Esophagus muscularis mucosa (tissue), 4 donors: ENCODE measurements around the gene HTR2B. TPM values are rescaled to one million over a fixed set of nuclear protein-coding genes. Genes with fewer than 3 reads are reported as not detected.
"Not testable (repeated sequence)": the region's sequence is repeated elsewhere in the genome, so short reads cannot be mapped to it uniquely, and the experiment has no call there.

Source experiments
- DNase-seq: peaks from one replicate; pipeline ENCODE4 v3.0.0-alpha.2; 2017; ENCODE audit errors: extremely low spot score
- H3K27ac ChIP-seq, 4 donors: fragments of 200-600 bp; sonication (generic); replicated peaks in 1 of 4; 1 replicate in 3 of 4; 2 replicates in 1 of 4; pipeline ENCODE4 v1.5.1; 2016 to 2019; ENCODE audit warnings: mild to moderate bottlenecking in 1 of 4
- H3K27me3 ChIP-seq, 4 donors: fragments of 200-600 bp; sonication (generic); one replicate each; pipeline versions ENCODE4 v1.5.1 to v1.6.0; 2016 to 2019
- H3K36me3 ChIP-seq, 4 donors: fragments of 200-600 bp; sonication (generic); one replicate each; pipeline ENCODE4 v1.5.1; 2016 to 2019
- H3K4me1 ChIP-seq, 4 donors: fragments of 200-600 bp; sonication (generic); one replicate each; pipeline ENCODE4 v1.5.1; 2016 to 2019
- H3K4me3 ChIP-seq, 4 donors: fragments of 200-600 bp; sonication (generic); 1 replicate in 2 of 4; 2 replicates in 2 of 4; pipeline ENCODE4 v1.5.1; 2016 to 2019; ENCODE audit warnings: mild to moderate bottlenecking in 4 of 4, moderate library complexity in 1 of 4
- H3K9me3 ChIP-seq, 4 donors: fragments of 200-600 bp; sonication (generic); 1 replicate in 3 of 4; 2 replicates in 1 of 4; pipeline ENCODE4 v1.5.1; 2016 to 2019
- CTCF ChIP-seq, 3 experiments: fragments of 200-600 bp in 2 of 3; fragments of 450-650 bp in 1 of 3; sonication (generic) in 2 of 3; IDR thresholded peaks; one replicate each; pipeline ENCODE4 v1.5.1; 2017 to 2019; ENCODE audit warnings: antibody characterized with exemption in 3 of 3, mild to moderate bottlenecking in 2 of 3, moderate library complexity in 1 of 3
- EP300 ChIP-seq: sonication (generic); formaldehyde crosslinking; IDR thresholded peaks from one replicate; pipeline ENCODE4 v1.6.1; 2017; ENCODE audit warnings: antibody characterized with exemption
- POLR2A ChIP-seq: fragments of 450-650 bp; IDR thresholded peaks from one replicate; pipeline ENCODE4 v1.6.1; 2017; ENCODE audit warnings: antibody characterized with exemption, moderate library complexity, mild to moderate bottlenecking, low read depth
- POLR2AphosphoS5 ChIP-seq, 2 donors: sonication (generic); formaldehyde crosslinking; IDR thresholded peaks; one replicate each; pipeline ENCODE4 v1.6.1; 2017; ENCODE audit warnings: antibody characterized with exemption in 2 of 2
- WGBS: methylation state at CpG from one replicate; pipeline ENCODE4 v1.1.5; 2018; 5-methylcytosine and 5-hydroxymethylcytosine counted together
- intact Hi-C: fragments of 100-400 bp; cut with DNase I; formaldehyde crosslinking; loops from one replicate; pipeline ENCODE4 v1.15.1; 2023
- total RNA-seq, 4 donors: library from RNA; depleted of rRNA; stranded (reverse); fragments of >200 nt; gene quantifications; one replicate each; pipeline versions ENCODE4 v1.1.0 to v1.2.1, GENCODE V29; 2016

The HTR2B gene
- total RNA-seq, 4 donors from 2014 or later: 12.1 to 46.4 (median 14.9) TPM

DNA sequence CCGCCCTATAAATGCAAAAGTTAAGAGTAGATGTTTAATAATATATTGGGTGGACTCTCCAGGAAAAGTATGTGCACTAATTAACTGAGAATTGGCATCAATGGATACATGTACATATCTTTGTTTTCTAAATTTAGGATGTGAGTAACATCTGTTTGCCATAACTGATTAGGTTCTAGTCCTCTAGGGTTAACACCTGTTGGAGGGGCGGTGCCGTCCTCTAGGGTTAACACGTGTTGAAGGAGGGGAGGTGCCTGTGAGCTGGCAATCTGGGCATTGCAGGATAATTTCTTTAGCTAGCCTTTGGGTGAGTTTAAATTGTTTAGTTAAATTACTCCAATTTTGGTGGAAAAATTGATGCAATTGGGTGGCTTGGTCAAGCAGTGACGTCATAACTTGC, 30.9 kb downstream of the HTR2B start:
- intact Hi-C loops: loop anchor here (10.0 kb wide), 1 partner anchor 171 kb away; no protein-coding TSS in a partner anchor
- H3K4me3 ChIP-seq: no peak overlapping the region
- TF ChIP-seq CTCF (IDR thresholded peaks at IDR 0.05) (no peak), POLR2A (no peak), EP300 (no peak), POLR2AphosphoS5 (IDR thresholded peaks at IDR 0.05) (no peak)
- peaks cover 0 to under 1% (median 0%) of the 10 kb centered on the region in 4 donors for H3K9me3 ChIP-seq
- peaks cover 12 to 84% (median 51%) of the 10 kb centered on the region in 4 donors for H3K36me3 ChIP-seq
- 94% methylated on average over 5 of the region's 5 CpGs for WGBS
- H3K27me3 ChIP-seq: no peaks in the 10 kb centered on the region
- no peak for DNase-seq
- H3K27ac ChIP-seq: no peak overlapping the region
- no peaks in the 10 kb centered on the region for H3K4me1 ChIP-seq

- 88% methylated on average over 4 of the region's 4 CpGs for WGBS
- Histone ChIP-seq H3K9me3 (no peaks in the 10 kb centered on the region), H3K4me3 (no peak overlapping the region), H3K27me3 (no peaks in the 10 kb centered on the region), H3K4me1 (no peaks in the 10 kb centered on the region), H3K27ac (no peak overlapping the region), H3K36me3 (peaks cover 47 to 94% (median 79%) of the 10 kb centered on the region in 4 donors)
- TF ChIP-seq POLR2AphosphoS5 (IDR thresholded peaks at IDR 0.05): no peak
- TF ChIP-seq POLR2A: no peak
- intact Hi-C loops: no loop called here
- no peak for DNase-seq
Observed at GRCh38 chr2:231088754-231089153, 36.1 kb downstream of the HTR2B start.

DNA sequence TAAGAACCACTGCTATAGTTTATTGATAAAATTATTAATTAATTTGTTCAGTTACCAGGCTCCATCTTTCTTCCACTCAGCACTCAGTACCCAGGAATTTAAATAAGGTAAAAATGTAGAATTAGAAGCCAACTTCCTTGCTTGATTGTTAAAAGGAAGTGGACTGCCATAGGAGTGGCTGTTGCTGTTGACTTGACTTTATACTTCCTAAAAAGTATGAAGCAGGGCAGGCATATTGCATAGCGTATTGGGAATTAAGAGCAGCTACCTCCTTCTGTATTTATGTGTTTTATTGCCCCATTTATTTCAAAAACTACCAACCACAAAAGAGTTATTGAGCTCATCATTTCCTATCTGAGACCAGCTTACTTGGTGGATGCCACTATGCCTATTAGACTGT, 40.3 kb downstream of the HTR2B start:
- TF ChIP-seq EP300 (no peak), POLR2AphosphoS5 (IDR thresholded peaks at IDR 0.05) (no peak), CTCF (IDR thresholded peaks at IDR 0.05) (no peak), POLR2A (no peak)

GRCh38 chr2:231069379-231070054, 55.3 kb downstream of the HTR2B start:
- no peaks in the 10 kb centered on the region for H3K27me3 ChIP-seq
- no peaks in the 10 kb centered on the region for H3K9me3 ChIP-seq
- no peak for TF ChIP-seq EP300
- no peak for TF ChIP-seq POLR2AphosphoS5 (IDR thresholded peaks at IDR 0.05)
- no peak for TF ChIP-seq CTCF (IDR thresholded peaks at IDR 0.05)
- TF ChIP-seq POLR2A: no peak
- peaks cover 29 to 97% (median 84%) of the 10 kb centered on the region in 4 donors for H3K36me3 ChIP-seq
- no peak for DNase-seq
- no peak overlapping the region for H3K4me3 ChIP-seq
- WGBS: 82% methylated on average over 1 of the region's 1 CpG
- H3K4me1 ChIP-seq: no peaks in the 10 kb centered on the region
- H3K27ac ChIP-seq: no peak overlapping the region
- intact Hi-C loops: no loop called here

More for the DNA sequence above, 40.3 kb downstream of the HTR2B start:
- intact Hi-C loops: no loop called here
- H3K4me1 ChIP-seq: no peaks in the 10 kb centered on the region
- H3K27ac ChIP-seq: no peak overlapping the region
- H3K9me3 ChIP-seq: no peaks in the 10 kb centered on the region
- no peaks in the 10 kb centered on the region for H3K27me3 ChIP-seq
- DNase-seq: no peak
- WGBS: 92% methylated on average over 1 of the region's 1 CpG
- H3K36me3 ChIP-seq: peaks cover 86 to 100% (median 97%) of the 10 kb centered on the region in 4 donors
- no peak overlapping the region for H3K4me3 ChIP-seq

GRCh38 chr2:231068525-231069222, 56.2 kb downstream of the HTR2B start:
- intact Hi-C loops: no loop called here
- WGBS: 90% methylated on average over 5 of the region's 5 CpGs
- Histone ChIP-seq H3K9me3 (no peaks in the 10 kb centered on the region), H3K4me3 (no peak overlapping the region), H3K4me1 (no peaks in the 10 kb centered on the region), H3K36me3 (peaks cover 33 to 97% (median 89%) of the 10 kb centered on the region in 4 donors), H3K27ac (no peak overlapping the region), H3K27me3 (no peaks in the 10 kb centered on the region)
- TF ChIP-seq POLR2A (no peak), POLR2AphosphoS5 (IDR thresholded peaks at IDR 0.05) (no peak), EP300 (no peak), CTCF (IDR thresholded peaks at IDR 0.05) (no peak)
- DNase-seq: no peak

- peaks cover 32 to 97% (median 90%) of the 10 kb centered on the region in 4 donors for H3K36me3 ChIP-seq
- H3K4me1 ChIP-seq, DNase-seq, H3K9me3 ChIP-seq, intact Hi-C loops, H3K4me3 ChIP-seq, H3K27me3 ChIP-seq, H3K27ac ChIP-seq: not testable (repeated sequence)
- 79% methylated on average over 8 of the region's 8 CpGs for WGBS
Observed at GRCh38 chr2:231067531-231067930, 57.3 kb downstream of the HTR2B start.
